ENCODE data around the gene ENOX1. TPM values are rescaled to one million over a fixed set of nuclear protein-coding genes. Genes with fewer than 3 reads are reported as not detected.

ENOX1 gene
- total RNA-seq, 3 donors from 2014 or later (not counting 1 experiment from before 2014, with no cell fraction given) = not detected

DNA sequence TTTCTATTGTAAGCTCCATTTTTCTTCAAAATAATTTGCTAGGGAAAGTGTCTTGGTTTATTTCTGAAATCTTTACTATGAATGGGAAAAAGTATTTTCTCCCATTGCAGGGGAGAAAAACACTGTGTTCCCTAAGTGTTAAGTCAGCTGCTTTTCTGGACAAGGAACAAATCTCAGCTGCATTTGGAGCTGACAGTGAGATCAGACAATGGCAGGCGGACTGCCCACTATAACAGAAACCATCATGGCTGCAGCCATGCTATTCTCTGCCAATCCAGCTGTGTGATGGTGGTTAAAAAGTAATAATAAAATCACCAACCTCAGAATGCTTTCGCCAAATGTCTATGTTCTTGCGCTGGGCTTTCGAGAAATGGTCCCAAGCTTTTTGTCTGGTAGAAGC, 460.7 kb downstream of the ENOX1 start:
- TF ChIP-seq, protein P1, sequence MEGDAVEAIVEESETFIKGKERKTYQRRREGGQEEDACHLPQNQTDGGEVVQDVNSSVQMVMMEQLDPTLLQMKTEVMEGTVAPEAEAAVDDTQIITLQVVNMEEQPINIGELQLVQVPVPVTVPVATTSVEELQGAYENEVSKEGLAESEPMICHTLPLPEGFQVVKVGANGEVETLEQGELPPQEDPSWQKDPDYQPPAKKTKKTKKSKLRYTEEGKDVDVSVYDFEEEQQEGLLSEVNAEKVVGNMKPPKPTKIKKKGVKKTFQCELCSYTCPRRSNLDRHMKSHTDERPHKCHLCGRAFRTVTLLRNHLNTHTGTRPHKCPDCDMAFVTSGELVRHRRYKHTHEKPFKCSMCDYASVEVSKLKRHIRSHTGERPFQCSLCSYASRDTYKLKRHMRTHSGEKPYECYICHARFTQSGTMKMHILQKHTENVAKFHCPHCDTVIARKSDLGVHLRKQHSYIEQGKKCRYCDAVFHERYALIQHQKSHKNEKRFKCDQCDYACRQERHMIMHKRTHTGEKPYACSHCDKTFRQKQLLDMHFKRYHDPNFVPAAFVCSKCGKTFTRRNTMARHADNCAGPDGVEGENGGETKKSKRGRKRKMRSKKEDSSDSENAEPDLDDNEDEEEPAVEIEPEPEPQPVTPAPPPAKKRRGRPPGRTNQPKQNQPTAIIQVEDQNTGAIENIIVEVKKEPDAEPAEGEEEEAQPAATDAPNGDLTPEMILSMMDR (IDR thresholded peaks at IDR 0.05) = no peak
- Histone ChIP-seq H3K4me1 (ENCODE audit: control insufficient read depth, insufficient read depth, low read length) (no peaks in the 10 kb centered on the region), H3K9me3 (ENCODE audit: control insufficient read depth, insufficient read depth, low read length) (no peaks in the 10 kb centered on the region), H3K27me3 (ENCODE audit: control insufficient read depth, insufficient read depth, low read length) (peaks cover 3% of the 10 kb centered on the region), H3K36me3 (ENCODE audit: control insufficient read depth, insufficient read depth, low read length) (no peaks in the 10 kb centered on the region), H3K4me3 (ENCODE audit: low read length) (no peak overlapping the region), H3K27ac (ENCODE audit: low read length) (no peak overlapping the region)
- no peak for DNase-seq
- no peaks in the 10 kb centered on the region for H3K4me1 Mint-ChIP-seq
- H3K4me3 Mint-ChIP-seq = no peak overlapping the region
- H3K27ac Mint-ChIP-seq = no peak overlapping the region
- 98% methylated on average over 3 of the region's 4 CpGs for WGBS (ENCODE audit: insufficient coverage)
- H3K27me3 Mint-ChIP-seq (ENCODE audit: low read depth in 2 of 2) = no peaks in the 10 kb centered on the region
- intact Hi-C loops (cut with micrococcal nuclease) = no loop called here
- no peaks in the 10 kb centered on the region for H3K36me3 Mint-ChIP-seq
- no peak for ATAC-seq
- H3K9me3 Mint-ChIP-seq = no peaks in the 10 kb centered on the region

DNA sequence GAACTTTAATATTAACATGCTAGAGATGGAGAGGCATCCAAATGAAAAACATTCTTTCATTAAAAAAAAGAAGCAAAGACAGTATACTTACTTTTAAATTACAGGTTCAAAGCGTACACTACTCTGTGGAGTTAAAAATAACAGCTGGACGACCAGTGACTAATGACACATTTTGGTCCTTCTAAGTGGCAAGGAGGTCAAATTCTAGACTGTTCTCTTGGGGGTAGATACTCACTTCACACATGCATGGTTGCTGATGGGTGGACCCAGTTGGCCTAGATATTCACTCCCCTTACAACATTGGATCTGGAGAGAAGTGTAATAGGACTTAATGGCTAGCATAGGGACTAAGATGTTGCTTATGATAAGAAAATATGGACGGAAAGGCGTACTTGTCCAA, 461.1 kb downstream of the ENOX1 start:
- TF ChIP-seq, protein P1 (IDR thresholded peaks at IDR 0.05) = no peak
- intact Hi-C loops (cut with micrococcal nuclease) = no loop called here
- H3K36me3 ChIP-seq (ENCODE audit: control insufficient read depth, insufficient read depth, low read length) = no peaks in the 10 kb centered on the region
- H3K4me1 Mint-ChIP-seq = no peaks in the 10 kb centered on the region
- 91% methylated on average over 4 of the region's 4 CpGs for WGBS (ENCODE audit: insufficient coverage)
- H3K4me1 ChIP-seq (ENCODE audit: control insufficient read depth, insufficient read depth, low read length) = no peaks in the 10 kb centered on the region
- DNase-seq (no peak), ATAC-seq (no peak)
- H3K9me3 ChIP-seq (ENCODE audit: control insufficient read depth, insufficient read depth, low read length) = no peaks in the 10 kb centered on the region
- H3K27me3 Mint-ChIP-seq (ENCODE audit: low read depth in 2 of 2) = no peaks in the 10 kb centered on the region
- H3K36me3 Mint-ChIP-seq = no peaks in the 10 kb centered on the region
- H3K27ac ChIP-seq (ENCODE audit: low read length) = no peak overlapping the region
- H3K27ac Mint-ChIP-seq = no peak overlapping the region
- no peak overlapping the region for H3K4me3 ChIP-seq (ENCODE audit: low read length)
- H3K27me3 ChIP-seq (ENCODE audit: control insufficient read depth, insufficient read depth, low read length) = peaks cover 3% of the 10 kb centered on the region
- H3K9me3 Mint-ChIP-seq = no peaks in the 10 kb centered on the region
- no peak overlapping the region for H3K4me3 Mint-ChIP-seq

DNA sequence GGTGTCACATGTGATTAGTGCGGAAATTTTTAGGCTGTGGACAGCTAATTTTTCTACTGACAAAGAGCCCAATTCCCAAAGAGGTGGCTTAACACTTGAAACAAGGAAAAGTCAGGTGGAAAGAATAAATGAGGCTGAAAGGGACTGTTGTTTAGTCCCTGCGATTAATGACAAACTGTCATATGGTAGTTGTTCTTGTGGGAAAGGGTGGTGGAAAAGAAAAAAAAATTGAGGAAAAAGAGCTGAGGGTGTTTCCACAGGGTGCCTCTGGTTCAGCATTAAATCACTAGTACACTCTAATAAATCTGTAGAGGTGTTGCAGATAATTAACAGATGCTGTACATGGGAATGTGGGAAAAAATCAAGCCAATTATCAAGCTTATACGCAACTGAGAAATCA, 462.6 kb downstream of the ENOX1 start:
- 56% methylated on average over 1 of the region's 3 CpGs for WGBS (ENCODE audit: insufficient coverage)
- H3K27me3 Mint-ChIP-seq (ENCODE audit: low read depth in 2 of 2) = no peaks in the 10 kb centered on the region
- no peak overlapping the region for H3K4me3 Mint-ChIP-seq
- H3K4me3 ChIP-seq (ENCODE audit: low read length) = no peak overlapping the region
- no peaks in the 10 kb centered on the region for H3K4me1 Mint-ChIP-seq
- H3K9me3 ChIP-seq (ENCODE audit: control insufficient read depth, insufficient read depth, low read length) = no peaks in the 10 kb centered on the region
- intact Hi-C loops (cut with micrococcal nuclease) = no loop called here
- DNase-seq = no peak
- no peak for ATAC-seq
- H3K36me3 ChIP-seq (ENCODE audit: control insufficient read depth, insufficient read depth, low read length) = no peaks in the 10 kb centered on the region
- no peaks in the 10 kb centered on the region for H3K4me1 ChIP-seq (ENCODE audit: control insufficient read depth, insufficient read depth, low read length)
- peaks cover 3% of the 10 kb centered on the region for H3K27me3 ChIP-seq (ENCODE audit: control insufficient read depth, insufficient read depth, low read length)
- H3K9me3 Mint-ChIP-seq = no peaks in the 10 kb centered on the region
- H3K36me3 Mint-ChIP-seq = no peaks in the 10 kb centered on the region
- TF ChIP-seq, protein P1 (IDR thresholded peaks at IDR 0.05) = no peak
- H3K27ac ChIP-seq (ENCODE audit: low read length) = no peak overlapping the region
- no peak overlapping the region for H3K27ac Mint-ChIP-seq

DNA sequence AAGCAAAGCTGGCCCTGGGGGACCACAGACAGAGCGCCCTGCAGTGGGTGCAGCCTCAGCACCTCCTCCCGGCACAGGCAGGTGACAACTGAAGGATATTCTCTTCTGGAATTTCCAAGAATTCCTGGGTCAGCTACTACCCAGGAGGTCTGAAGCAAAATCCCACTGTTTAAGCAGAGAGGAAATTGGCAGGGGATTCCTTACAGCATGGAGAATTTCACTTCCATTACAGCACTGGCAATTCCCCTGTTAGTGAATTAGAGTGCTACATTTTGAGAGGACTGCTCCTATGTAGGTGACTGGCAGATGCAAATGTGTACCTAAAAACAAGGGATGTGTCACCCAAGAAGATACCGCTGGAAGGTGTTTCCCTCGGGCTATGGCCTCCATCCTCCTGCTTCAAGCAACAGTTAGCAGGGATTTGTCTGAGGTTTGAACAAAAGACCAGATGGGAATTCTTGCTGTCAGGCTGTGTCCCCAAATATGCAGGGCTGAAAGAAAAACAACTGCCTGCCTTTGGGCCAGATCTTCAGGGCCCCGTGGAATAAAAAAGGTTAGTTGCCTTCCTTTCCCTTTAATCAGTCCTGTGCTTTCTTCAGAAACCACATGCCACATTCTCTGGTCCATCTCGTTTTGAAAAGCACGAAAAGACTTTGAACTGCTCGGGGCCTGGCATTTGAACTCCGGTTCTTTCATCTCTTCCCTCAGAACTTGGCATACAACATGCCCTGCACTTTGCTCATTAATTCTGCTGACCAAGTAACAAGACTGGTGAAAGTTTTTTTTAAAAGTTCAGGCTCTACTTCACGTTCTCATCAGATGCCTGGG, 466.9 kb downstream of the ENOX1 start:
- intact Hi-C loops (cut with micrococcal nuclease) = no loop called here
- no peak for DNase-seq
- Mint-ChIP-seq H3K9me3 (no peaks in the 10 kb centered on the region), H3K27me3 (ENCODE audit: low read depth in 2 of 2) (peaks cover 0 to 7% of the 10 kb centered on the region in 2 donors), H3K27ac (no peak overlapping the region), H3K36me3 (no peaks in the 10 kb centered on the region), H3K4me3 (no peak overlapping the region), H3K4me1 (no peaks in the 10 kb centered on the region)
- TF ChIP-seq, protein P1 (IDR thresholded peaks at IDR 0.05) = no peak
- H3K4me3 ChIP-seq (ENCODE audit: low read length) = no peak overlapping the region
- H3K27ac ChIP-seq (ENCODE audit: low read length) = no peak overlapping the region
- no peaks in the 10 kb centered on the region for H3K36me3 ChIP-seq (ENCODE audit: control insufficient read depth, insufficient read depth, low read length)
- no peaks in the 10 kb centered on the region for H3K4me1 ChIP-seq (ENCODE audit: control insufficient read depth, insufficient read depth, low read length)
- H3K27me3 ChIP-seq (ENCODE audit: control insufficient read depth, insufficient read depth, low read length) = peaks cover 3% of the 10 kb centered on the region
- WGBS (ENCODE audit: insufficient coverage) = 69% methylated on average over 10 of the region's 10 CpGs
- H3K9me3 ChIP-seq (ENCODE audit: control insufficient read depth, insufficient read depth, low read length) = no peaks in the 10 kb centered on the region
- no peak for ATAC-seq
